Measurements from ENCODE around the gene CD101. TPM values are rescaled to one million over a fixed set of nuclear protein-coding genes. Genes with fewer than 3 reads are reported as not detected.
"Not testable (repeated sequence)": the region's sequence is repeated elsewhere in the genome, so short reads cannot be mapped to it uniquely, and the experiment has no call there.

The CD101 gene
- total RNA-seq, result 1 to 10 TPM; 1.1 to 3.1 TPM
- long read RNA-seq, result 0 reads

- DNase-seq, result no peak
- intact Hi-C loops (cut with DNase I), result no loop called here
Observed at GRCh38 chr1:117001254-117001927, at the start of gene CD101. TSS of gene CD101 (plus strand) at chr1:117001760. CDS start at chr1:117001818, 58 bp downstream.

GRCh38 chr1:116952738-116953275 is 48.8 kb upstream of the CD101 start:
- ATAC-seq, result no peak
- DNase-seq, result no peak
- intact Hi-C loops (cut with DNase I), result loop anchor here in 1 of 2 donors (5.0 kb wide), 1 partner anchor 36 kb away; no protein-coding TSS in a partner anchor

More at GRCh38 chr1:117001254-117001927, at the start of gene CD101:
- ATAC-seq, result no peak

GRCh38 chr1:116954440-116954839 is 47.1 kb upstream of the CD101 start:
- DNase-seq (no peak), ATAC-seq (peak; percentile 58 to 61)
- intact Hi-C loops (cut with DNase I), result loop anchor here in 1 of 2 donors (5.0 kb wide), 1 partner anchor 37 kb away; no protein-coding TSS in a partner anchor

GRCh38 chr1:116956378-116956777 is 45.2 kb upstream of the CD101 start:
- intact Hi-C loops (cut with DNase I), result no loop called here
- DNase-seq (no peak), ATAC-seq (no peak)

GRCh38 chr1:116957646-116958045 is 43.9 kb upstream of the CD101 start:
- intact Hi-C loops (cut with DNase I), result no loop called here
- DNase-seq, result no peak
- peak in 1 of 2 donors; percentile 55 for ATAC-seq

GRCh38 chr1:116958110-116958509 is 43.5 kb upstream of the CD101 start:
- intact Hi-C loops (cut with DNase I), result no loop called here
- DNase-seq, result no peak
- no peak for ATAC-seq

GRCh38 chr1:116958977-116959376 is 42.6 kb upstream of the CD101 start:
- no peak for ATAC-seq
- intact Hi-C loops (cut with DNase I), result no loop called here
- DNase-seq, result no peak

- ATAC-seq (no peak), DNase-seq (no peak)
- intact Hi-C loops (cut with DNase I), result no loop called here
Observed at GRCh38 chr1:116961606-116962005, 40.0 kb upstream of the CD101 start.

GRCh38 chr1:116962987-116963639 is 38.4 kb upstream of the CD101 start:
- ATAC-seq (peak; percentile 32 to 43), DNase-seq (no peak)
- intact Hi-C loops (cut with DNase I), result no loop called here

GRCh38 chr1:116966791-116967190 is 34.8 kb upstream of the CD101 start:
- no peak for ATAC-seq
- intact Hi-C loops (cut with DNase I), result no loop called here
- no peak for DNase-seq

GRCh38 chr1:116968724-116969123 is 32.8 kb upstream of the CD101 start:
- intact Hi-C loops (cut with DNase I), result no loop called here
- DNase-seq (no peak), ATAC-seq (no peak)

- DNase-seq, result no peak
- intact Hi-C loops (cut with DNase I), result no loop called here
- ATAC-seq, result peak in 1 of 2 donors; percentile 66
Observed at GRCh38 chr1:116971258-116971860, 30.2 kb upstream of the CD101 start.

GRCh38 chr1:116971965-116972673 is 29.4 kb upstream of the CD101 start:
- ATAC-seq (peak; percentile 34 to 71), DNase-seq (no peak)
- intact Hi-C loops (cut with DNase I), result no loop called here

- DNase-seq, result no peak
- intact Hi-C loops (cut with DNase I), result no loop called here
- ATAC-seq, result peak in 1 of 2 donors; percentile 54
Observed at GRCh38 chr1:116972674-116973030, 28.9 kb upstream of the CD101 start.

- intact Hi-C loops (cut with DNase I); ATAC-seq: not testable (repeated sequence)
Observed at GRCh38 chr1:116980309-116980708, 21.3 kb upstream of the CD101 start.

GRCh38 chr1:116981521-116982037 is 20.0 kb upstream of the CD101 start:
- DNase-seq (no peak), ATAC-seq (no peak)
- intact Hi-C loops (cut with DNase I), result no loop called here

More at GRCh38 chr1:116980309-116980708, 21.3 kb upstream of the CD101 start:
- DNase-seq, result not testable (repeated sequence)

- peak in 1 of 2 donors; percentile 25 for ATAC-seq
- intact Hi-C loops (cut with DNase I), result no loop called here
- no peak for DNase-seq
Observed at GRCh38 chr1:116982319-116983004, 19.1 kb upstream of the CD101 start.

GRCh38 chr1:116983112-116983511 is 18.4 kb upstream of the CD101 start:
- DNase-seq (peak; percentile 39), ATAC-seq (peak; percentile 46 to 53)
- intact Hi-C loops (cut with DNase I), result no loop called here
